ENCODE data around the gene AFF3. TPM values are rescaled to one million over a fixed set of nuclear protein-coding genes. Genes with fewer than 3 reads are reported as not detected.

AFF3 gene
- total RNA-seq, 4 donors from 2014 or later = 9.0 to 20.2 (median 14.5) TPM

- 85% methylated on average over 3 to 6 of the region's 6 CpGs for WGBS, 2 donors (ENCODE audit: low coverage in 1 of 2)
- intact Hi-C loops (cut with DNase I; ENCODE audit: low total_unique reads) (no loop called here), in situ Hi-C loops (cut with MboI; ENCODE audit: low pct_ligation_motif_present in 1 of 4, low pct_unique_long_range_greater_than_20kb in 1 of 4, low sequenced_read_pairs in 3 of 4) (no loop called here)
- Histone ChIP-seq H3K27ac (no peak overlapping the region), H3K4me3 (no peak overlapping the region), H3K9me3 (no peaks in the 10 kb centered on the region), H3K36me3 (no peaks in the 10 kb centered on the region), H3K4me1 (peaks cover 0 to 3% (median 0%) of the 10 kb centered on the region in 4 donors), H3K27me3 (no peaks in the 10 kb centered on the region)
- TF ChIP-seq POLR2A (IDR thresholded peaks at IDR 0.05) (no peak), CTCF (IDR thresholded peaks at IDR 0.05) (no peak), EP300 (IDR thresholded peaks at IDR 0.05; ENCODE audit: low read depth) (no peak), POLR2AphosphoS5 (IDR thresholded peaks at IDR 0.05) (no peak)
- no peak for DNase-seq
These were observed 459.9 kb downstream of the AFF3 start for GRCh38 chr2:99682275-99683060.

- Histone ChIP-seq H3K9me3 (no peaks in the 10 kb centered on the region), H3K27me3 (no peaks in the 10 kb centered on the region), H3K36me3 (no peaks in the 10 kb centered on the region), H3K4me3 (no peak overlapping the region), H3K27ac (no peak overlapping the region), H3K4me1 (peaks cover 0 to 3% (median 0%) of the 10 kb centered on the region in 4 donors)
- 83 to 90% methylated on average over 1 of the region's 1 CpG for WGBS, 2 donors (ENCODE audit: low coverage in 1 of 2)
- intact Hi-C loops (cut with DNase I; ENCODE audit: low total_unique reads) (no loop called here), in situ Hi-C loops (cut with MboI; ENCODE audit: low pct_ligation_motif_present in 1 of 4, low pct_unique_long_range_greater_than_20kb in 1 of 4, low sequenced_read_pairs in 3 of 4) (no loop called here)
- TF ChIP-seq POLR2A (IDR thresholded peaks at IDR 0.05) (no peak), EP300 (IDR thresholded peaks at IDR 0.05; ENCODE audit: low read depth) (no peak), CTCF (IDR thresholded peaks at IDR 0.05) (no peak), POLR2AphosphoS5 (IDR thresholded peaks at IDR 0.05) (no peak)
- no peak for DNase-seq
These were observed 461.4 kb downstream of the AFF3 start for GRCh38 chr2:99680946-99681345.

- Histone ChIP-seq H3K36me3 (no peaks in the 10 kb centered on the region), H3K9me3 (no peaks in the 10 kb centered on the region), H3K4me3 (no peak overlapping the region), H3K27ac (no peak overlapping the region), H3K27me3 (no peaks in the 10 kb centered on the region), H3K4me1 (peaks cover 0 to 3% (median 0%) of the 10 kb centered on the region in 4 donors)
- TF ChIP-seq CTCF (IDR thresholded peaks at IDR 0.05) (no peak), POLR2AphosphoS5 (IDR thresholded peaks at IDR 0.05) (no peak), EP300 (IDR thresholded peaks at IDR 0.05; ENCODE audit: low read depth) (no peak), POLR2A (IDR thresholded peaks at IDR 0.05) (no peak)
- DNase-seq = no peak
- in situ Hi-C loops (cut with MboI; ENCODE audit: low pct_ligation_motif_present in 1 of 4, low pct_unique_long_range_greater_than_20kb in 1 of 4, low sequenced_read_pairs in 3 of 4) (no loop called here), intact Hi-C loops (cut with DNase I; ENCODE audit: low total_unique reads) (no loop called here)
These were observed 462.9 kb downstream of the AFF3 start for GRCh38 chr2:99679518-99679917.

- Histone ChIP-seq H3K27ac (no peak overlapping the region), H3K9me3 (no peaks in the 10 kb centered on the region), H3K4me3 (no peak overlapping the region), H3K36me3 (no peaks in the 10 kb centered on the region), H3K27me3 (no peaks in the 10 kb centered on the region), H3K4me1 (peaks cover 0 to 3% (median 0%) of the 10 kb centered on the region in 4 donors)
- no peak for TF ChIP-seq POLR2AphosphoS5 (IDR thresholded peaks at IDR 0.05)
- 84 to 100% methylated on average over 1 to 4 of the region's 4 CpGs for WGBS, 2 donors (ENCODE audit: low coverage in 1 of 2)
- DNase-seq = no peak
- intact Hi-C loops (cut with DNase I; ENCODE audit: low total_unique reads) = no loop called here
- in situ Hi-C loops (cut with MboI; ENCODE audit: low pct_ligation_motif_present in 1 of 4, low pct_unique_long_range_greater_than_20kb in 1 of 4, low sequenced_read_pairs in 3 of 4) = no loop called here
These were observed 463.8 kb downstream of the AFF3 start for GRCh38 chr2:99678625-99679024.

DNA sequence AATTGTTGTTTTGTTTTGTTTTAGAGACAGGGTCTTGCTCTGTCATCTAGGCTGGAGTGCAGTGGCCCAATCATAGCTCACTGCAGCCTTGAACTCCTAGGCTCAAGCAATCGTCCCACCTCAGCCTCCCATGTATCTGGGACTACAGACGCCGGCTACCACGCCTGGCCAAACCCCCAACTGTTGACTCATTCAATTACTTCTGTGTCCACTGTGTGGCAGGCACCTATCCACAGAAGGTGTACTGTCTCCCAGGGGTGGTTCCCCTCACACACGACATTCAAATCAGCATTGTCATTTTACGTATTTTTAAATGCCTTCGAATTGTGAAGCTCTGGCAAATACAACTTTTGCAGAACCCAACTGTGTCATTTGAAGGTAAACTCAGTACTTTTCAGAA, 464.6 kb downstream of the AFF3 start:
- 85 to 93% methylated on average over 7 of the region's 7 CpGs for WGBS, 2 donors (ENCODE audit: low coverage in 1 of 2)
- H3K4me1 ChIP-seq = peaks cover 0 to 3% (median 0%) of the 10 kb centered on the region in 4 donors
- in situ Hi-C loops (cut with MboI; ENCODE audit: low pct_ligation_motif_present in 1 of 4, low pct_unique_long_range_greater_than_20kb in 1 of 4, low sequenced_read_pairs in 3 of 4) = no loop called here
- H3K27me3 ChIP-seq = no peaks in the 10 kb centered on the region
- H3K9me3 ChIP-seq = no peaks in the 10 kb centered on the region
- no peak for DNase-seq
- no peak overlapping the region for H3K27ac ChIP-seq
- TF ChIP-seq POLR2A (IDR thresholded peaks at IDR 0.05) (no peak), EP300 (IDR thresholded peaks at IDR 0.05; ENCODE audit: low read depth) (no peak), POLR2AphosphoS5 (IDR thresholded peaks at IDR 0.05) (no peak), CTCF (IDR thresholded peaks at IDR 0.05) (no peak)
- intact Hi-C loops (cut with DNase I; ENCODE audit: low total_unique reads) = no loop called here
- no peaks in the 10 kb centered on the region for H3K36me3 ChIP-seq
- no peak overlapping the region for H3K4me3 ChIP-seq
